Mucosa of stomach (tissue), 1 donor: ENCODE results near the gene WRNIP1.

Experiments used
- H3K27me3 ChIP-seq: one replicate; pipeline ENCODE4 v1.7.0; 2013; ENCODE audit warnings: mild to moderate bottlenecking, low read length; ENCODE audit not compliant: control insufficient read depth, insufficient read depth
- H3K36me3 ChIP-seq: one replicate; pipeline ENCODE4 v1.7.0; 2013; ENCODE audit warnings: low read length; ENCODE audit not compliant: control insufficient read depth, insufficient read depth
- H3K4me1 ChIP-seq: one replicate; pipeline ENCODE4 v1.7.0; 2013; ENCODE audit warnings: mild to moderate bottlenecking, low read length; ENCODE audit not compliant: control insufficient read depth, insufficient read depth
- H3K4me3 ChIP-seq: one replicate; pipeline ENCODE4 v1.7.0; 2013; ENCODE audit warnings: low read length
- H3K9ac ChIP-seq: one replicate; pipeline ENCODE4 v1.7.0; 2013; ENCODE audit warnings: mild to moderate bottlenecking, low read length, moderate library complexity
- H3K9me3 ChIP-seq: one replicate; pipeline ENCODE4 v1.7.0; 2013; ENCODE audit warnings: mild to moderate bottlenecking, low read length, moderate library complexity; ENCODE audit not compliant: control insufficient read depth
- donor health status: Pancreatic carcinoma.

The WRNIP1 gene

GRCh38 chr6:2744778-2745177 lies 20.4 kb upstream of the WRNIP1 start:
- Histone ChIP-seq H3K27me3 (no peaks in the 10 kb centered on the region), H3K9ac (no peak overlapping the region), H3K4me1 (peaks cover 8% of the 10 kb centered on the region), H3K4me3 (no peak overlapping the region), H3K9me3 (no peaks in the 10 kb centered on the region), H3K36me3 (no peaks in the 10 kb centered on the region)

DNA sequence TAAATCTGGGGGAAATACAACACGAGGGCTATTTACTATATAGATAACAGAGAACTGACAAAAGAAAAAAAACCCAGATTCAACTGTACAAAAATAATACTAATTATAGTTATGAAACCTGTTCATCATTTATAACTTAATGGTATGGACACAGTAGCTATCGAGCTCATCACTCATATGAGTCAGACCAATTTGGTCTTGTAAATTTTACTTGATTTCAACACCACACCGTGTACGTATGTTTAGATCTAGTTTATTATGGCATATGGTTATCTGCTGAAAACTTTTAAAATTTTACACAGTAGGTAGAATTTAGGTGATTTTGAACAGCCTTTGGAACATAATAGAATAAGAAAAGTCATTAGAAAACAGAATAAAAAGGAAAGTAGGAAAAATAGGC lies 19.9 kb upstream of the WRNIP1 start:
- H3K9me3 ChIP-seq, result no peaks in the 10 kb centered on the region
- H3K27me3 ChIP-seq, result no peaks in the 10 kb centered on the region
- no peak overlapping the region for H3K4me3 ChIP-seq
- H3K36me3 ChIP-seq, result no peaks in the 10 kb centered on the region
- peaks cover 8% of the 10 kb centered on the region for H3K4me1 ChIP-seq
- no peak overlapping the region for H3K9ac ChIP-seq

DNA sequence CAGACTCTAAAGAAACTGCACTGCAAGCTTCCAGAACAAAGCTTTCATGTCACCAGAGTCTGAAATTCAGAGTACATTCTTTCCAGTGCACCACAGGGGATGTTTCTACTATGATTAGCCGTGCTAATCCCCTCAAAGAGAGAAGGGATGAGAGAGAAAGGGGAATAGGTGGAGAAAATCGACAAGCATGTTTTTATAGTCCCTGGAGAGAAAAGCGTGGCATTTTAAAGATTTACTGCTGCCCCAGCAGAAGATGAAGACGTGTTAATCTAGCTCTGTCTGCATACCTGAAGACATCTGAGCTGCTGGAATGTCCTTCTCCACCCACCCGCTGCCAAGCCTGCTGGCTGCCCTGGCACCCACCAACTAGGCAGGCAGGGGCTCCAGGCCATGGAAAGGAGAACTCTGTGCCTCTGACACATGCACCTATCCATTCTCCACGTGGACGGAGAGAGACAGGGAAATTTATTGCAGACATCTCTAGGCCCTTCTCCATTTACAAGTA lies 18.6 kb upstream of the WRNIP1 start:
- H3K9ac ChIP-seq, result no peak overlapping the region

DNA sequence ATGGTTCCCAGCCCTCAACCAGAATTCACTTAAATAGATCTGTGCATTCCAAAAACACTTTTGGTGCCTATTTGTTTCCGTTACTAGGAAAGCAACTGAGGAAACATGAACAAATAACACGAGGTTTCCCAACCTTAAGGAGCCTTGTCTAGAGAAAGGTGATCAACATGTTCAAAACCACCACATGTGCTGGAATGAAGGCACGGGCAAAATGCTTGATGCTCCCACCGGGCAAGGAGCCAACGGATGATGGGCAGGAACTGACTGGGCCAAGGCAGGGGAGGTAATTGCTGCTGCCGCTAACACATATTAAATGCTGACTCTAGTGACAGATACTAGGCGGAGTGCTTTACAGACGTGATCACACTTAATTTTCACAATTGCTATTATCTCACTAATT lies 17.0 kb upstream of the WRNIP1 start:
- H3K36me3 ChIP-seq, result no peaks in the 10 kb centered on the region
- no peaks in the 10 kb centered on the region for H3K27me3 ChIP-seq
- no peaks in the 10 kb centered on the region for H3K9me3 ChIP-seq
- H3K4me1 ChIP-seq, result peaks cover 8% of the 10 kb centered on the region
- no peak overlapping the region for H3K9ac ChIP-seq
- no peak overlapping the region for H3K4me3 ChIP-seq

More for the DNA sequence above, 18.6 kb upstream of the WRNIP1 start:
- Histone ChIP-seq H3K27me3 (no peaks in the 10 kb centered on the region), H3K36me3 (no peaks in the 10 kb centered on the region), H3K9me3 (no peaks in the 10 kb centered on the region), H3K4me3 (no peak overlapping the region), H3K4me1 (peaks cover 8% of the 10 kb centered on the region)

DNA sequence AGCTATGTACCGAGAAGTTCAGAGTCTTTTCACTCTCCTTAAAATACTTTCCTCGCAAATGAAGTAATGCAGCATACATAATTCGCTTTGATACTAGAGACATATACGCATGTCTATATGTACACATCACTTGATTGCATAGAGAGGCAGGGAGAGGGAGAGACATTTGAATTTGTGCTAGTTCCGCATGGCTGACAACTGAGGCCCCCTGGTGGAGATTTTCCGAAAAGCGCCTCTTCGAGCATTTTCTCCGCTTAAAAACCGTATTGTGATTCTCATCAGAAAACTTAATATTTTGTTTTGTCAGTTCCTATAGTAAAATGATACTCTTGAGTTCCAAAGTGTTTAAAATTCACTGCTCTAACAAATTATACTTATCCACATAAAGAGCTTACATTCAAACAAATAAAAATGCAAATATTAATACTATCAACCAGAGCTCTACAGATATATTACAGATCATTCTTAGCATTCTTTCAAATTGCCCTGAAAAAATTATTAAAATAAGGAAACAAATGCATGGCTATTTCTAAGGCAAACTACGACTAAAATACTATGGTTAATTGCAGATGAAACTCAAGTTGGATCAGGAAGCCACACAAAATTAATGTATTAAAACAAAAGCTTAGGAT lies 15.1 kb upstream of the WRNIP1 start:
- H3K36me3 ChIP-seq, result no peaks in the 10 kb centered on the region
- no peaks in the 10 kb centered on the region for H3K9me3 ChIP-seq
- no peaks in the 10 kb centered on the region for H3K27me3 ChIP-seq
- H3K4me1 ChIP-seq, result no peaks in the 10 kb centered on the region
- H3K4me3 ChIP-seq, result no peak overlapping the region
- H3K9ac ChIP-seq, result no peak overlapping the region

DNA sequence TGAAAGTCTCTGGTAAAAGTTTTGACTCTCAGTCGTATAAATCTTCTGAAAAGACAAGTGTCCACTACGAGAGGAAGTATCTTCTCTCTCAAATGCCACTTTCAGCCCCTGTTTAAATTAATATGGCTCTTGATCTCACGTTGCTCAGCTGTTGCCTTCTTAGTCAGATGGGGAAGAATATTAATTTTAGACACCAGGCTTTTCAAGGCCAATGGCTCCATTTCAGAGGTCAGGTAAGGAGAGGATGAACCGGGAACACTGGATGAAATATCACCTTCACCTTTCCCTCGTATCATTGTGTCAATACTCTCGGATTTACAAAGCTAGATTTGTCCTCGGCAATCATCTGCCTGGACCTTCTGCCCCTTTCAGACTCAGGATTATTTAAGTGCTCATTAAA lies 14.4 kb upstream of the WRNIP1 start, which contains the start of gene MYLK4:
Gene MYLK4, minus strand, starts transcription at position 91 of the 400 bp plus-strand sequence. CDS start 1,628 bp downstream, outside the sequence.
- H3K4me3 ChIP-seq, result no peak within 1 kb of the TSS
- H3K36me3 ChIP-seq, result no peaks in the 10 kb centered on the region
- H3K4me1 ChIP-seq, result no peaks in the 10 kb centered on the region
- H3K9me3 ChIP-seq, result no peaks in the 10 kb centered on the region
- no peaks in the 10 kb centered on the region for H3K27me3 ChIP-seq
- H3K9ac ChIP-seq, result no peak within 1 kb of the TSS

DNA sequence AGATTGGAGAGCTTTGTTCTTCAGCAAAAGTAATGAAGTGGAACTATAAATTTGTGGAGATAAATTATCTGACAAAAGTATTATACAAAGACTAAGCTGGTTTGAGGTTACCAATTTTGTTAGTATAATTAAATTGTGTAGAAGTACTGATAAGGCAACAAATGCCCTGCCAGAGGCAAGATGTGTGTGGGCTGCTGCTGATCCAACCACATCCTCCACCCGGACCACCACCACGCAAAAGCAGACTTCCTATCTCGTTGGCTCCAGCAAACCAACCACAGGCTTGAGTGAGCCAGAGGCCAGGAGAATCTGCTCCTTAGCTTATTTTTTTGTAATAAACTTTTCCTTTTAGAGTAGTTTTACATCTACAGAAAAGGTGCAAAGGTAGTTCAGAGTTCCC lies 13.3 kb upstream of the WRNIP1 start:
- Histone ChIP-seq H3K27me3 (no peaks in the 10 kb centered on the region), H3K4me3 (no peak overlapping the region), H3K4me1 (no peaks in the 10 kb centered on the region), H3K9me3 (no peaks in the 10 kb centered on the region), H3K9ac (no peak overlapping the region), H3K36me3 (no peaks in the 10 kb centered on the region)

- H3K4me1 ChIP-seq, result no peaks in the 10 kb centered on the region
- no peak overlapping the region for H3K9ac ChIP-seq
- no peaks in the 10 kb centered on the region for H3K9me3 ChIP-seq
- no peaks in the 10 kb centered on the region for H3K36me3 ChIP-seq
- no peaks in the 10 kb centered on the region for H3K27me3 ChIP-seq
- no peak overlapping the region for H3K4me3 ChIP-seq
Observed at GRCh38 chr6:2752477-2753109, 12.6 kb upstream of the WRNIP1 start.

DNA sequence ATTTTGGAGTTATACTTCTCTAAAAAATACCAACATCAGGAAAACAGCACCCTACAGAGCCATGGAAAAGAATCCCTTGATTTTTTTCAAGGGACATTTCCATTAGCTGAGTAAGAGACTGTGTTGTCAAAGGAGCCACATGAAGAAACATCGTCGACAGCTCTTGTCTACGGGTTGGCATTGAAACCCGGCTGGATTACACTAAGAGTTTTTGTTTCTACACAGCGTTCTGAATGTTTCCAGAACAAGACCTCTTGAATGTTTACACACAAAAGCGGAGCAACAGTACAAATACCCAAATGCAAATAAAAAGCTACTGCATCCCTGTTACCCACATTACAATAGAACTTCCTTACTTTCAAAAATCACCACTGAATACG lies 12.1 kb upstream of the WRNIP1 start:
- Histone ChIP-seq H3K4me3 (no peak overlapping the region), H3K9ac (no peak overlapping the region), H3K27me3 (no peaks in the 10 kb centered on the region), H3K9me3 (no peaks in the 10 kb centered on the region), H3K36me3 (no peaks in the 10 kb centered on the region), H3K4me1 (no peaks in the 10 kb centered on the region)

DNA sequence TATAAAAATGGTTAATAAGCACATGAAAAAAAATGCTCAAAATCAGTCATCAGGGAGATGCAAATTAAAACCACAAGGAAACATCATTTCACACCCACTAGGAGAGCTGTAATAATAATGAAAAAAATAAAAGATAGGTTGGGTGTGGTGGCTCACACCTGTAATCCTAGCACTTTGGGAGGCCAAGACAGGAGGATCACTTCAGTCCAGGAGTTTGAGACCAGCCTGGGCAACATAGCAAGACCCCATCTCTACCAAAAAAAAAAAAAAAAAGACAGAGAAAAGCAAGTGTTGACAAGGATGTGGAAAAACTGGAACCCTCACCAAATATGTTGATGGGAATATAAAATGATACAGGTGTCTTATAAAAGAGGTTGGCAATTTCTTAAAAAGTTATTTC lies 11.4 kb upstream of the WRNIP1 start:
- Histone ChIP-seq H3K4me1 (no peaks in the 10 kb centered on the region), H3K4me3 (no peak overlapping the region), H3K9me3 (no peaks in the 10 kb centered on the region), H3K36me3 (no peaks in the 10 kb centered on the region), H3K9ac (no peak overlapping the region), H3K27me3 (no peaks in the 10 kb centered on the region)

GRCh38 chr6:2754393-2754792 lies 10.8 kb upstream of the WRNIP1 start:
- no peaks in the 10 kb centered on the region for H3K36me3 ChIP-seq

DNA sequence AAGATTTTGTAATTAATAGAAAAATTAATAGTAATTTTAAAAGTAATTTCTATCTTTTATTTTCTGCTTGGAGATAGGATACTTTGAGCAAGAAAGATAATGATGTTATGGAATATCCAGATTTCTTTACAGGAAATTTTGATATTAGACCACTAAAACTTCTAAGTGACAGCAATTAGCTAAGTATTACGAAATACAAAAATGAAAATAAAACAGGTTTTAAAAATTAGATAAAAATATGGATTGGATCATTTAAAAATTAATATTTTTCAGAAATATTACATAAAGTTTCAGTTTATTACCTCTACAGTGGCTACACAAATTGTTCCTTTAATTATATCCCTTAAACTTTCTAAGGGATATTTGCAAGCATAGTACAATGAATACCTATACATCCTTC lies 10.3 kb upstream of the WRNIP1 start:
- H3K36me3 ChIP-seq, result no peaks in the 10 kb centered on the region
- H3K4me3 ChIP-seq, result no peak overlapping the region
- H3K9ac ChIP-seq, result no peak overlapping the region
- H3K9me3 ChIP-seq, result no peaks in the 10 kb centered on the region
- no peaks in the 10 kb centered on the region for H3K27me3 ChIP-seq
- H3K4me1 ChIP-seq, result no peaks in the 10 kb centered on the region

More at GRCh38 chr6:2754393-2754792, 10.8 kb upstream of the WRNIP1 start:
- no peaks in the 10 kb centered on the region for H3K27me3 ChIP-seq
- no peaks in the 10 kb centered on the region for H3K4me1 ChIP-seq
- no peak overlapping the region for H3K4me3 ChIP-seq
- no peak overlapping the region for H3K9ac ChIP-seq
- H3K9me3 ChIP-seq, result no peaks in the 10 kb centered on the region
